NCI-H345 (cell line): ENCODE data around the gene CLEC16A.

Experiments
- DNase-seq: peaks from one replicate; lab custom pipeline; 2025; lab: John Stamatoyannopoulos, UW

CLEC16A gene

GRCh38 chr16:11017499-11017898 lies 73.1 kb downstream of the CLEC16A start:
- DNase-seq, result no peak

GRCh38 chr16:11020388-11020787 lies 76.0 kb downstream of the CLEC16A start:
- DNase-seq, result no peak

- no peak for DNase-seq
Observed at GRCh38 chr16:11020792-11021551, 76.6 kb downstream of the CLEC16A start.

GRCh38 chr16:11022002-11022401 lies 77.6 kb downstream of the CLEC16A start:
- DNase-seq, result no peak

GRCh38 chr16:11023262-11024039 lies 79.1 kb downstream of the CLEC16A start:
- no peak for DNase-seq

GRCh38 chr16:11024333-11025053 lies 80.1 kb downstream of the CLEC16A start:
- no peak for DNase-seq

- no peak for DNase-seq
Observed at GRCh38 chr16:11025120-11025531, 80.8 kb downstream of the CLEC16A start.

- no peak for DNase-seq
Observed at GRCh38 chr16:11029948-11030347, 85.6 kb downstream of the CLEC16A start.

GRCh38 chr16:11030990-11031510 lies 86.7 kb downstream of the CLEC16A start:
- no peak for DNase-seq

- no peak for DNase-seq
Observed at GRCh38 chr16:11032000-11032921, 87.9 kb downstream of the CLEC16A start.

GRCh38 chr16:11032922-11033291 lies 88.5 kb downstream of the CLEC16A start:
- no peak for DNase-seq

GRCh38 chr16:11033629-11034420 lies 89.5 kb downstream of the CLEC16A start:
- no peak for DNase-seq

GRCh38 chr16:11034481-11034931 lies 90.1 kb downstream of the CLEC16A start:
- DNase-seq, result no peak

GRCh38 chr16:11035096-11035495 lies 90.7 kb downstream of the CLEC16A start:
- DNase-seq, result no peak

GRCh38 chr16:11036040-11036439 lies 91.7 kb downstream of the CLEC16A start:
- no peak for DNase-seq

GRCh38 chr16:11036868-11037410 lies 92.6 kb downstream of the CLEC16A start:
- no peak for DNase-seq

GRCh38 chr16:11038305-11038704 lies 93.9 kb downstream of the CLEC16A start:
- no peak for DNase-seq

GRCh38 chr16:11038777-11039176 lies 94.4 kb downstream of the CLEC16A start:
- DNase-seq, result no peak

- DNase-seq, result no peak
Observed at GRCh38 chr16:11039726-11040125, 95.4 kb downstream of the CLEC16A start.

- DNase-seq, result no peak
Observed at GRCh38 chr16:11042191-11042590, 97.8 kb downstream of the CLEC16A start.
